ENCODE results near the gene ABHD2.
"Not testable (repeated sequence)": the region's sequence is repeated elsewhere in the genome, so short reads cannot be mapped to it uniquely, and the experiment has no call there.

The ABHD2 gene

DNA sequence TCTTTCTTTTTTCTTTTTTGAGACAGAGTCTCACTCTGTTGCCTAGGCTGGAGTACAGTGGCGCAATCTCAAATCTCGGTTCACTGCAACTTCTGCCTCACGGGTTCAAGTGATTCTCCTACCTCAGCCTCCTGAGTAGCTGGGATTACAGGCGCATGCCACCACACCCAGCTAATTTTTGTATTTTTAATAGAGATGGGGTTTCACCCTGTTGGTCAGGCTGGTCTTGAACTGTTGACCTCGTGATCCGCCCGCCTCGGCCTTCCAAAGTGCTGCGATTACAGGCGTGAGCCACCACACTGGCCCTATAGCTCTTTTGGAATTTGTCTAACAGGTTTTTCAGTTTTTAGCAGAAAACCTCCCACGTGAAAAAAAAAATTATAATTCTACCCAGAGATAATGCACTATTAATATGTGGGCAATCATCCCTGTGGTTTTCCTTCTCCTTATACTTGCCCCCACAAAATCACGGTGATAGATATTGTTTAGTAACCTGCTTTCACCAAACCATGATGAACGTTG lies 32.3 kb downstream of the ABHD2 start:
- DNase-seq (ENCODE audit: low read depth, low spot score), result not testable (repeated sequence)

GRCh38 chr15:89121414-89121813 lies 33.2 kb downstream of the ABHD2 start:
- DNase-seq (ENCODE audit: low read depth, low spot score), result no peak

- DNase-seq (ENCODE audit: low read depth, low spot score), result no peak
Observed at GRCh38 chr15:89122505-89123180, 34.4 kb downstream of the ABHD2 start.

DNA sequence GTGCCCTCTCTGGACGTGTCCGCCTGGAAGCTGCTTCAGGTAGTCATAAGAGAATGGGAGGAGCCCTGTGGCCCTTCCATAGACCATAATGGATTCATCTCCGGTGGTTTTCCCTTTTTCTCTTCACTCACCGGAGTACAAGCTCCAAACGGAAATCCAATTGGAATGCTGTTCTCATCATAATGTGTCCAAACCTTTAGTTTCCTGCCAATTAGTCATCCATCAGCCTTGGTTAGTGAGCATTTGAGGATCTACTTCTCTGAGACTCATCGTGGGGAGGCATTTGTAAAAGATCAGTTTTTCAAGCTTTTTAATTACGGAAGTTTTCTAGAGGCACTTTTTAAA lies 34.9 kb downstream of the ABHD2 start:
- DNase-seq (ENCODE audit: low read depth, low spot score), result no peak

DNA sequence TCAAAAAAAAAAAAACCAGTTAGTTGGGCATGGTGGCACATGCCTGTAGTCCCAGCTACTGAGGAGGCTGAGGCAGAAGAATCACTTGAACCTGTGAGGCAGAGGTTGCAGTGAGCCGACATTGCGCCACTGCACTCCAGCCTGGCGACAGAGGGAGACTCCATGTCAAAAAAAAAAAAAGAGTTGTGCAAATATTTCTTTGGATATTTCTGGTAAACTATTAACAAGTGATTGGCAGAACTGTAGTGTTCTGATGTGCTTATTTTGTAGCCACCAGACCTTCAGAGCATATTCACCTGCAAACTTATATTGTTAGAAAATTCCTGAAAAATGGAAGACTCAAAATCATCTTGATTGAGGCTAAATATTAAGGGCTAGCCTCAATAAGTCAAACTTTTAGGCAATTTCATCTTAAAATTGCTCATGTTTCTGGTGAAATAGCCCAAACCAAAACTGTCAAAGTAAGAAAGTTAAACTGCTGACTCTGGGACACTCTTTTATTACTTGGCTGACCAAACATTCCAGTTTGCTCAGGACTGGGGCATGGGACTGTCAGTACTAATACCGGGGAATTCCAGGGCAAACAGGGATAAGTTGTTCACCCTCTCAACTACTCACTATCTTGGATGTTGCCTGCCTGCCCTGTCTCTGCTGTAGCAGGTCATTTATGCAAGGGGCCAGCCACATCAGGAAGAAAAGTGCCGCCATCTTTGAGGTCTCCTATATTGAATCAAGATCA lies 37.0 kb downstream of the ABHD2 start:
- no peak for DNase-seq (ENCODE audit: low read depth, low spot score)

DNA sequence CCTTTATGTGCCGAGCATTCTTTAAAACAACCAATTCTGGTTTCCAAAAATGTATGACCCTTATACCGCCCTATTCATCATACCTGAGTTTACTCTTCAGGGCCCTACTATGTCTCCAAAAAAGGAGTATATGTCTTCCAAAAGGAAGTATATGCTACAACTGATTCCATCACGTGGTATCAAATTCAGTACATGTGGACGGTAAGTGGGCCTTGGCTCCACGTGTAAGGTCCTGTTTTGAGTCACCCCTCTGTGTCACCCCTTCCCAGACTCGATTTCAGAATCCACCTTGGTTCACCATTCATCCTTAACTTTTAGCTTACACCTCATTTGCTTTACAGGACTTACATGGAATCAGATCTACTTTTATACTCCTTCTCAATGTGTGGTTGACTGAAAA lies 37.8 kb downstream of the ABHD2 start:
- DNase-seq (ENCODE audit: low read depth, low spot score), result no peak

GRCh38 chr15:89127054-89127702 lies 38.9 kb downstream of the ABHD2 start:
- DNase-seq (ENCODE audit: low read depth, low spot score), result no peak

GRCh38 chr15:89128320-89129122 lies 40.3 kb downstream of the ABHD2 start:
- DNase-seq (ENCODE audit: low read depth, low spot score), result no peak

DNA sequence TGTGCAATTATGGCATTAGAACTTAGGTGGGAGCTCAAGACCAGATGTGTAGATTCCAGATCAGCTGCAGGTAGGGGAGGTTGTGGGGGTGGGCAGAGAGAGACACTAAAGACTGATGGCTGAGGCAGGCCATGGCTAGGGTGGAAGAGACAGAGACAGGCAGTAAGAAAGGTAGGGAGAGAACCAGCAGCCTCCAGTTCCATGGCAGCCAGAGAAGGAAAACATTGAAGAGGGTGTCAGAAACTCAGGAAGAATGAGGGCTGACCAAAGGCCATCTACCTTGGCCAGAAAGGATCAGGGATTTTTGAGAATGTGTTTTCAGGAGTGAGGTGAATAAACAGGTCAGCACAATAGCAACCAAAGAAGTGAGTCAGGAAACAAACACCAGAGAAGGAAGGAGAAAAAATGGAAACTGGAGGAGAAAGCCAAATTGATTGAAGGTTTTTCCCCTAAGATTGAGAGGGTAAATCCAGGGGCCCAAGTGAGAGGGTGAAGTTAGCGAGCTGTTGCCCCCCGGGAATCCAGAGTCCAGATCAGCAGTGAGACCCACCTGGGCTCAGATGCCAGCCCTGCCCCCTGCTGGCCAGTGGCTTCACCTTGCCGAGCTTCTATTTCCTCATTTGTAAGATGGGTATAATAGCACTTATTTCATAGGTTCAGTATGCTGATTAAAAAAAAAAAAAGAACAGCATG lies 41.0 kb downstream of the ABHD2 start:
- DNase-seq (ENCODE audit: low read depth, low spot score), result peak; percentile 27

GRCh38 chr15:89129816-89130134 lies 41.5 kb downstream of the ABHD2 start:
- no peak for DNase-seq (ENCODE audit: low read depth, low spot score)

DNA sequence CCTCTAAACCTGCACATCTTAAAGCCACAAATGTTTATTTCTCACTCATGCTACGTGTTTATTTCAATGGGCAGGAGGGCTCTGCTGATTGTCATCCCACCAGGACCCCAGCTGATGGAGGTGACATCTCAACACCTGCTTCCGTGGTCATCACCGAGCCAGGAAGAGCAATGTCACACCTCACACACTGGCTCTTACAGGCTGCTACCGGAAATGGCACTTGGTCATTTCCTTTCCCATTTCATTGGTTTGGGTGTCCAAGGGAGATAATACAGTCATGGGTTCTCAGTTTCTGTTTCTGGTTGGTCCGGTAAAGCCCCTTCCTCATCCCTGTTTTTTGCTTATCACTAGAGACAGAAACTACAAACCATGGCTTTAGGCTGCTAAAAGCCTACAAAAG lies 41.9 kb downstream of the ABHD2 start:
- DNase-seq (ENCODE audit: low read depth, low spot score), result no peak

GRCh38 chr15:89131731-89132130 lies 43.5 kb downstream of the ABHD2 start:
- no peak for DNase-seq (ENCODE audit: low read depth, low spot score)

DNA sequence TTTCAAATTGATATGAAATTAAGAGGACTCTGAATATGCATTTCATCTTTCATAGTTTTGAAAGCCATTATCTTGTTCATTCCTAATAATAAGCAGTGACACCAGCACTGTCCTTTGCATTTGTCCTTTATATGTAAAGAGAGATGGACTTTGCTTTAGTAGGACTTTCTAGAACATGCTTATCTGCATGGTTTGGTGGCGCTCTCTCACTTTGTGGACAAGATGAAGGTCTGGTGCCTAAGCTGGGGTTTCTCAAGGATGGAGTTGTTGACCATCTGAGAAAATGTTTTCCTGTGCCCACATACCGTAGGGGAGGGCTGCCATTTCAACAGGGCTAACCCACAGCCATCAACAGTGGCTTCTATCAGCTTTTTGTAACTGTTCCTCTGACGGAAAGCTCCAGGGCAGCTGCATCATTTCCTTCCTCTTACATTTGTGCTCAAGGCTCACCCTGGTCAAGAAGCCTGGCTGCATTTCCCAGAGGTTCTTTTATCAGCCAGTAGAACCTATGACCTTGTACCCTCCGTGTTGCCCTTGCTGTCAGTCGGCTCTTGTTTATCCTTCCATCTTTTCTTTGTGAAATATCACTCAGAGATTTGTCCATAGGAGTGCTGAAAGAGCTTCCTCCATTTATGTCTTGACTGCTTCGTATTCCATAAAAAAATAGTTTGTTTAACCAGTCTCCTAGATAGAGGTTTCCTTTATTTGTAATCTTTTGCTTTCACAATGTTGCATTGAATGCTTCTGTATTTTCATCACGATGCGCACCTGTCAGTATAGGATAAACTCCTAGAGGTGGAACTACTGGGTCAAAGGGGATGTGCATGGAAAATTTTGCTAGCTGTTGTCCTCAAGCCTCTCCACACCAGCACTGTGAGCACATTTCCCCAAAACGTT lies 44.6 kb downstream of the ABHD2 start:
- DNase-seq (ENCODE audit: low read depth, low spot score), result no peak

- not testable (repeated sequence) for DNase-seq (ENCODE audit: low read depth, low spot score)
Observed at GRCh38 chr15:89135387-89136077, 47.3 kb downstream of the ABHD2 start.

DNA sequence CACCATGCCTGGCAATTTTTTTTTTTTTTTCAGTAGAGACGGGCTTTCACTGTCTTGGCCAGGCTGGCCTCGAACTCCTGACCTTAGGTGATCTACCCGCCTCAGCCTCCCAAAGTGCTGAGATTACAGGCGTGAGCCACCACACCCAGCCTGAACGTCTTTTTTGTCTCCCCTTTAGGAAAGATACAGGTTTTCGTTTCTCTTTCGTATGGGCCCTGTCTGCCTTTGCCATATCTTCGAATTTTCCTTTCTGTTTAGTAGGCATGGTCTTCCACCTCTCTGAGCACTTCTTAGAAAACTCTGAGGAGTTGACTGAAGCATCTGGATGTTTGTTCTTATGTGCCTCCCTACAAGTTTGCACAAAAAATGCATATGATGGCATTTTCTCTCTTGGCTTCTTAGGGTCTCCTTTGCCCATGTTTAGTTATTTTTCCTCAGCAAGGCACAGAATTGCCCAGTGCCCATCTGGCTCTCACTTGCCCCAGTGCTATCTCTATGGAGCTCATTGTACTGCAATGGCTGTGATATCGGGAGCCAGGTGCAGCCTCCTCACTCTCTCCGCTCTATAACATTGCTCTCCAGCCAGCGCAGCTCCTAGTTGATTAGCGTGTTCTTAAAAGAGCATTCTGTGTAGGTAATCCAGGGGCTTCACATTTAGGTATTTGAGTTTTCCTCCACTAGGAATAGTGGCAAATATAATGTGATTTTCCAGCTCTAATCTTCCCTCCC lies 48.0 kb downstream of the ABHD2 start:
- no peak for DNase-seq (ENCODE audit: low read depth, low spot score)

GRCh38 chr15:89136818-89137772 lies 48.8 kb downstream of the ABHD2 start:
- no peak for DNase-seq (ENCODE audit: low read depth, low spot score)

DNA sequence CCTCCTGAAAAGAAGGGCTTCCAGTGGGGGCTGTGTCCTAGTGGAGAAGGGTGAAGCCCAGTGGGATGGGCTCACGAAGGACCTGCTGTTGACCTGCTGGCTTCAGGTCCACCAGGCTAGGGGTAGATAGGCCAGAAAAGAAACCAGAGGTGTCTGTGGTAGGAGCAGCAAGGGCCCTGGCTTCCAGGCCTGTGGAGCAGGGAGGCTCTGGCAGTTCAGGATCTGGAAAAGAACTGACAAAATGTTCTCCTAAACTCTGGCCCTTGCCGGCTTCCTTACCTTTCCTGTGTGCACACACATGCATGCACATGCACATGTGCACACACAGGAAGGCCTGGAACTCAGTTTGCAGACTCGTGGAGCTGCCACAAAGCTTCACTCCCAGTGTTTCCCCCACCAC lies 49.7 kb downstream of the ABHD2 start:
- DNase-seq (ENCODE audit: low read depth, low spot score), result no peak

All from activated naive CD8-positive, alpha-beta T cell treated with anti-CD3 and anti-CD28 coated beads, Interleukin-2, amount 50 U/mL, for 16 hours (primary cell).